Left renal pelvis (tissue), 4 donors: ENCODE measurements around the gene NACC1. TPM values are rescaled to one million over a fixed set of nuclear protein-coding genes. Genes with fewer than 3 reads are reported as not detected.
"Not testable (repeated sequence)": the region's sequence is repeated elsewhere in the genome, so short reads cannot be mapped to it uniquely, and the experiment has no call there.

Experiments used
- DNase-seq, 4 donors: peaks; one replicate each; pipeline ENCODE4 v3.0.0-alpha.2; 2013; ENCODE audit warnings: low read depth in 4 of 4, low spot score in 3 of 4
- polyA plus RNA-seq, 4 donors: library from polyadenylated mRNA; unstranded; fragments of 120-200 nt; gene quantifications; one replicate each; pipeline ENCODE4 v1.2.1, GENCODE V29; 2013; ENCODE audit not compliant: insufficient read length in 4 of 4

Gene NACC1
- polyA plus RNA-seq, 4 donors, result 12.7 to 33.2 (median 22.0) TPM

GRCh38 chr19:13138171-13138915 is 20.3 kb downstream of the NACC1 start:
- no peak for DNase-seq

DNA sequence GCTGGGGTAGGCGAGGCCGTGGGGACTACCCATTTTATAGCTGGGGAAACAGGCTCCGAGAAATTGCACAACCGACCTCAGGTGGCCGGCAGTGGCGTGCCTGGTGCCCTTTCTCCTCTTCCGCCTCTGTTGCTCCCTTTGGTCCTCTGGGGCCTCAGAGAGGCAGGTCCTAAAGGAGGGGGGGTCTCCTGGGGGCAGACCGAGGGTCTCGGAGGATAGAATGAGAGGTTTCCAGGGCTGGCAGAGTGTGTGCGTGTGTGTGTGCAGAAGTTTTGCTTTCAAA is 20.8 kb downstream of the NACC1 start:
- no peak for DNase-seq

DNA sequence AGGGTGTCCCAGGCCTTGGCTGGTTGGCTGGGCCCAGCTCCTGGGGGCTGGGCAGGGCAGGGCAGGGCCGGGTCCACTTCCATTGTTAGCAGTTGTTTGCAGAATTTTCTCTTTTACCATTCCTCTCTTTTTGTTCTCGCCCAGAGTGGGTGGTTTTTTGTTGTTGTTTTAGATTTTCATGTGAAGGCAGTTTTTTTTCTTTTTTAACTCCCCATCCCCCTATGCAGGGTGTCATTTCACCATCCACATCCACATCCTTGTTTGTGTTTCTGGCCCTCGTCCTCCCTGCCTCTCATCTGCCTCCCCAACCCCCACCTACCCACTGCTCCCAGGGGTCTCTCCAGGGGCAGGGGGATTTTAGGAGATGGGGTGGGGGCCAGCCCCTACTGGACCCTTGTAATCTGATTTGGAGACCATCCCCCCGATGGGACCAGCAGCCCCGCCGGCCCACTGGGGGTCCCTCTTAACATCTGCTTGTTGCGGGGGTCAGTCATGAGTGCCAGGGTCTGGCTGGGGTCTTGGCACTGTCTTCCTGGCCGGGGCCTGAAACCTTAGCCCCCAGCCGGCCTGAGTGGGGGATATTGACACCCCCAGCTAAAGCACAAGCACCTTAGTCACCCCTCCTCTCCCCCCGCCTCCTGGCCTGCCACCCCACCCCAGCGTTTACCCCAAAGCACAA is 21.7 kb downstream of the NACC1 start:
- no peak for DNase-seq

- no peak for DNase-seq
These were observed 28.9 kb downstream of the NACC1 start for GRCh38 chr19:13146763-13147563.

DNA sequence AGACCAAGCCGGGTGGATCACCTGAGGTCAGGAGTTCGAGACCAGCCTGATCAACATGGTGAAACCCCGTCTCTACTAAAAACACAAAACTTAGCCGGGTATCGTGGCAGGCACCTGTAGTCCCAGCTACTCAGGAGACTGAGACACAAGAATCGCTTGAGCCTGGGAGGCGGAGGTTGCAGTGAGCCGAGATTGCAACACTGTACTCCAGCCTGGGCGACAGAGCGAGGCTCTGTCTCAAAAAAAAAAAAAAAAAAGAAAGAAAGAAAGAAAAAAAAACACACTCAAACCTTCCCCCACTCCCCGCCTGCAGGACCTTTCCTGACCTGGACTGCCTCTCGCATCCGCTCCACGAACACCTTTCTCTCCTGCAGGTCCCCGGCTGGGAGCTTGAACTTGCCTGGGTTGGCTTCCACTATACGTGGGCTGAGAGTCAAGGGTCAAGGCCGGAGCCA is 31.1 kb downstream of the NACC1 start:
- not testable (repeated sequence) for DNase-seq

DNA sequence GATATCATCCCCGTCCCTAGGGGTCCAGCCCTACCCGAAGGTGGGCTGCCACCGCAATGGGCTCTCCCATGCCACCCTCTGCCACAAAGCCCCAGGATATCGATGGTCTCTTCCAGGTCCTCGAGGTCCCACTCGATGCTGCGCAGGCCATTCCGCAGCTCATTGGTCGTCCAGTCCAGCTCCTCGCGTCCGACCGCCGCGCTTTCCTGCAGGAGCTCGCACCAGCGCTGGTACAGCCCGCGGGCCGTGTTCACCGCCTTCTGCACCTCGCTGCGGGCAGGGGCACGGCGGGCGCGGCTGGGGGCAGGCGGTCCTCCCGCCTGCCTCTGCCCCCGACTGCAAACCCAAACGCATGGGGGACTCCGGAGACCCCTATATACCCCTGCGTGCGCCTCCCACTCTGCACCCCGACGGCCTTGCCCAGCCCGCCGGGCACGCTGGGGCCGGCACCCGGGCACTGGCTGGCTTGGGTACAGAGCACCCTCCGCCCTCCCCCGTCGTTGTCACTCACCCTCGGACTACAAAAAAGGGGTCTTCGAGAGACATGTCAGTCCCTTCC is 31.6 kb downstream of the NACC1 start:
- DNase-seq, result peak in 2 of 4 donors; percentile 19 to 27

GRCh38 chr19:13150187-13150930 is 32.3 kb downstream of the NACC1 start, which contains the start of the genes IER2 and STX10:
Gene IER2, plus strand, starts transcription at chr19:13150411. Its CDS starts 2,776 bp downstream, at chr19:13153187.
Gene STX10, minus strand, starts transcription at chr19:13150375. Its CDS starts 202 bp downstream, at chr19:13150173.
- peak; percentile 84 to 89 (median 88) for DNase-seq

- peak in 1 of 4 donors; percentile 12 for DNase-seq
These were observed 33.0 kb downstream of the NACC1 start for GRCh38 chr19:13150931-13151604.

DNA sequence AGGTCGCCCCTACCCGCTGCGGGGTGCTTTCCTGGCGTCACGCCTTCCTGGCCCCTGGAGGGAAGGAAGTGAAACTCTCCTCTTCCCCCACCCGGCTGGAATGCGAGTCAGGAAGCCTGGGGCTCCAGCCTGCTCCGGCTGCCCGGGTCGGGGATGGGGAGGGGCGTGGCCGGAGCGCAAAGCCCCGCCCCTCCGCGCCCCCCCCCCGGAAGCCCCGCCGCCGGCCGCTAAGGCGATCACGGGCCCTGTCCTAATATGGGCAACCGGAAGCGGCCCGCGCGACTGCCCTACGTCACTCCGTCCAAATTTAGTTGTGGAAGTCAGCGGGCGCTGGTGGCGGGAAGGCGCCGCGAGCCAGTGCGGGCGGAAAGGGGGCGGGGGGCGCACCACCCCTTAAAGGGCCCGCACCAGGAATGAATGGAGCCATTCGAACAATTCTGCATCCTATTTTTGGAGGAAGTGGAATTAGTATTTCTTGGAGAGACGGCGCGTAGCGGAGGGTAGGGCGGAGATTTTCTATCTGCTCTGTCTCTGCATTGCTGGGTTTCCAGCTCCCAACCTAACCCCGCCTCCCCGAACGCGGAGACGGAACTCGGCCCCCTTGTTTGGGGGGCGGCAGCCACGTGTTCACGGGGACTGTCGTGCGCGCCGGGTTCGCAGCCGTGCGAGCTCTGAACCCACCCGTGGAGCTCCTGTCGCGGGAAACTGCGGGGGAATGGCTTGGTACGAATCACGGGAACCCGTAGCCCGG is 33.7 kb downstream of the NACC1 start:
- peak; percentile 90 to 96 (median 94) for DNase-seq

DNA sequence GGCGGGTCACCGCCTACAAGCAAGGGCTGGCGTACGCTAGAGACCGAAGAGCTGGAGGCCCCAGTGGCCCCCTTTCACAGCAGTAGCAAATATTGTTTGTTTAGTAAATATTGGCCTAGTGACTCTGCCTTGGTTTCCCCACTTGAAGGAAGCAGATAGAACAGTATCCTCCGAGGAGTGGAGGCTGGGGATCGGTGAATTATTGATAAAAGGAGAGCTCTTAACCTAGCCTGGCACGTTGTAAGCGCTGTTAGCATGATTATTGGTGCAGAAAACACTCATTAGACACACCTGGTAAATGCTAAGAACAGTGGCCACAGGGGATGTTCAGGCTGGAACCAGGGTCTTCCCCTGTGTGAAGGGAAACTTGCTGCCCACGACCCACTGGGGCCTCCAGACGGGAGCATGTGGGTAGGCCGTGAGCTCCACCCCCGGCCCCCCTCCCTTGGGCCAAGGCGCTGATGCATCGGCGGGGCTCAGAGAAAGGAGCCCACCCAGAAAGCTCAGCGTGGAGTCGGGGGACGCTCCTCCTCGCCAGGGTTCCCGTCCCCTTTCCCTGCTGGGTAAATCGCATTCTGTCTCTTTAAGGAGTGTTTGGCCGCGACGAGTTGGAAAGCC is 34.4 kb downstream of the NACC1 start:
- peak in 1 of 4 donors; percentile 93 for DNase-seq

DNA sequence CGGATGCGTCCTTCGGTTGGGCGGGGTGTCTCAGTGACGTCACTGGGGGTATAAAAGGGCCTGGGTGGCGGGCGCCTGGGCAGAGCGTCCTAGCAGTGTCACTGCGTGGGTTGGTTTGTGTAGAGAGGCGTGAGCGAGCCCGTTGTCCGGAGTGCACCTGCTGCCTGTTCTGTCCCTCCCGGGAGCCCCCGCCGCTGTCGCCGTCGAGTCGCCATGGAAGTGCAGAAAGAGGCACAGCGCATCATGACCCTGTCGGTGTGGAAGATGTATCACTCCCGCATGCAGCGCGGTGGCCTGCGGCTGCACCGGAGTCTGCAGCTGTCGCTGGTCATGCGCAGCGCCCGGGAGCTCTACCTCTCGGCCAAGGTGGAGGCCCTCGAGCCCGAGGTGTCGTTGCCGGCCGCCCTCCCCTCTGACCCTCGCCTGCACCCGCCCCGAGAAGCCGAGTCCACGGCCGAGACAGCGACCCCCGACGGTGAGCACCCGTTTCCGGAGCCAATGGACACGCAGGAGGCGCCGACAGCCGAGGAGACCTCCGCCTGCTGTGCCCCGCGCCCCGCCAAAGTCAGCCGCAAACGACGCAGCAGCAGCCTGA is 35.0 kb downstream of the NACC1 start:
- DNase-seq, result peak in 3 of 4 donors; percentile 93 to 96 (median 95)

DNA sequence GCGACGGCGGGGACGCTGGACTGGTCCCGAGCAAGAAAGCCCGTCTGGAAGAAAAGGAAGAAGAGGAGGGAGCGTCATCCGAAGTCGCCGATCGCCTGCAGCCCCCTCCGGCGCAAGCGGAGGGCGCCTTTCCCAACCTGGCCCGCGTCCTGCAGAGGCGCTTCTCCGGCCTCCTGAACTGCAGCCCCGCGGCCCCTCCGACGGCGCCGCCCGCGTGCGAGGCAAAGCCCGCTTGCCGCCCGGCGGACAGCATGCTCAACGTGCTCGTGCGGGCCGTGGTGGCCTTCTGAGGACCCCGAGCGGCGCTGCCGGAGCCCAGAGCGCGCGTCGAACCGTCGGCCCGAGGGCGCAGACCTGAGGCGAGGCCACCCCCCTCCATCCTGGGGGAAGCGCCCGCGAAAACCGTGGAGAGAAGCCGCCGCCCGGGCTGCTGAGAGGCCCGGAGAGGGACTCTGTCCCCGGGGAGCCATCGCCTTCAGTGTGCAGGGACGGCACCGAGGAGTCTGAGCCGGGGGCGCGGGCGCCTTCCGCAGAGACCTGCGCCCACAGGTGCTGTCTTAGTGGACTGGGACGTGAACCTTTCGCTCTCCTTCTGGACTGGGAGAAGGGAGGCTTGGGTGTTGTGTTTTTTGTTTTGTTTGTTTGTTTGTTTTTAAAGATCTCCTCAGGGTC is 35.6 kb downstream of the NACC1 start:
- DNase-seq, result peak in 2 of 4 donors; percentile 8 to 17

- DNase-seq, result peak in 3 of 4 donors; percentile 70 to 82 (median 80)
These were observed 36.2 kb downstream of the NACC1 start for GRCh38 chr19:13154241-13154778.

DNA sequence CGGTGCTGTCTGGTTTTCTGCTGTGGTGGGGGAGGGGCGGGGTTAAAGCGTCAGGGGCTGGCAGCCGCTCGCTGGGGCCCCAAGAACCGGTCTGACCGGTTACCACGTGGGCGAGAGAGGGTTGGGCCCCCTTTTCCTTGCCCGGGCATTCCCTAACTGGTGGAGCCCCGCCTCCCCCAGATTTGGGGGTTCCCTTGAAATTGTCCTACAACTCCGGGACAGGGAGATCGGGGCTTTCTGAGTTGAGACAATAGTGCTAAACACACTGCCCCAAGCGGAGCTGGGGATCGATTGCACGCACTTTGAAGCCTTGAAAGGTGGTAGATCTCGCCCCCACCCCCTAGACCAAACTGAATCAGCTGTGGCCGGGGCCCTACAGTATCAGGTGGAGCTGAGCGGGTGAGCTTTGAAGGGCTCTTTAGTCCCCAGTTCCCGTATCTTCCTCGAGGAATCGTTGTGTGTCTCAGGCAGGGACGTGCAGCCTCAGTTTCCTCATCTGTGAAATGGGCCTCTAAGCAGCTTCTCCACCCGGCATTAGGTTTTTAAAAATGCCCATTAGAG is 36.9 kb downstream of the NACC1 start:
- peak in 3 of 4 donors; percentile 72 to 77 (median 75) for DNase-seq

- DNase-seq, result peak in 3 of 4 donors; percentile 39 to 57 (median 46)
These were observed 37.7 kb downstream of the NACC1 start for GRCh38 chr19:13155472-13156359.

DNA sequence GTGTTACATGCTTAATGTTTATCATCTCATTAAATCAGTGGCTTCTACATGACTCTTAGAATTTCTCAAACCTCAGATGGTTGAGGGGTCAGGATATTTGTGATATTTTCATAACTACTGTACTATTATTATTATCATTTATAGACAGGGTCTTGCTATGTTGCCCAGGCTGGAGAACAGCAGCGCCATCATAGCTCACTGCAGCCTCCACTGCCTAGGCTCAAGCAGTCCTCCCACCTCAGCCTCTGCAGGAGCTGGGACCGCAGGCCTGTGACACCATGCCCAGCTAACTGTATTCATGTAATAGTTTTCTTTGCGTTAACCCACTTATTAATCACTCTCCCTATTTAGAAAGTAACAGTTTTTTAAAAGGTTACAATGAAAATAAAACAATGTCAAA is 41.6 kb downstream of the NACC1 start:
- no peak for DNase-seq
